Body of pancreas (tissue), 4 donors: Measurements from ENCODE around the gene PCMT1.

ENCODE experiments used
- POLR2A ChIP-seq, 3 donors: fragments of 450-650 bp; IDR thresholded peaks; one replicate each; pipeline ENCODE4 v1.6.1; 2016; ENCODE audit warnings: antibody characterized with exemption in 3 of 3, mild to moderate bottlenecking in 2 of 3
- TF ChIP-seq, protein P1 (sequence below), 7 experiments: fragments of 450-650 bp in 4 of 7; fragments of 200-600 bp in 3 of 7; sonication (generic) in 3 of 7; IDR thresholded peaks; one replicate each; pipeline ENCODE4 v1.5.1; 2016 to 2019; ENCODE audit warnings: antibody characterized with exemption in 7 of 7

DNA sequence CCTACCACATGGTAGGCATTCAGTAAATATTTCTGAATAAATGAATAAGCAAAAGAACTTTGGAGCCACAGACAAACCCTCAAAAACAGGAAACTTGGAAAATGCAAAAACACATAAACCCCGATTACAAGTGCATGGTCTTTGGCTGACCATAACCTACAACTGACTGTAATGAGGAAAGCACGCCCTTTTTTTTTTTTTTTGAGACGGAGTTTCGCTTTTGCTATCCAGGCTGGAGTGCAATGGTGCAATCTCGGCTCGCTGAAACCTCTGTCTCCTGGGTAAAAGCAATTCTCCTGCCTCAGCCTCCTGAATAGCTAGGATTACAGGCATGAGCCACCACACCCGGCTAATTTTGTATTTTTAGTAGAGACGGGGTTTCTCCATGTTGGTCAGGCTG, 19.7 kb upstream of the PCMT1 start:
- TF ChIP-seq, protein P1, sequence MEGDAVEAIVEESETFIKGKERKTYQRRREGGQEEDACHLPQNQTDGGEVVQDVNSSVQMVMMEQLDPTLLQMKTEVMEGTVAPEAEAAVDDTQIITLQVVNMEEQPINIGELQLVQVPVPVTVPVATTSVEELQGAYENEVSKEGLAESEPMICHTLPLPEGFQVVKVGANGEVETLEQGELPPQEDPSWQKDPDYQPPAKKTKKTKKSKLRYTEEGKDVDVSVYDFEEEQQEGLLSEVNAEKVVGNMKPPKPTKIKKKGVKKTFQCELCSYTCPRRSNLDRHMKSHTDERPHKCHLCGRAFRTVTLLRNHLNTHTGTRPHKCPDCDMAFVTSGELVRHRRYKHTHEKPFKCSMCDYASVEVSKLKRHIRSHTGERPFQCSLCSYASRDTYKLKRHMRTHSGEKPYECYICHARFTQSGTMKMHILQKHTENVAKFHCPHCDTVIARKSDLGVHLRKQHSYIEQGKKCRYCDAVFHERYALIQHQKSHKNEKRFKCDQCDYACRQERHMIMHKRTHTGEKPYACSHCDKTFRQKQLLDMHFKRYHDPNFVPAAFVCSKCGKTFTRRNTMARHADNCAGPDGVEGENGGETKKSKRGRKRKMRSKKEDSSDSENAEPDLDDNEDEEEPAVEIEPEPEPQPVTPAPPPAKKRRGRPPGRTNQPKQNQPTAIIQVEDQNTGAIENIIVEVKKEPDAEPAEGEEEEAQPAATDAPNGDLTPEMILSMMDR (IDR thresholded peaks at IDR 0.05), result no peak
- no peak for TF ChIP-seq POLR2A (IDR thresholded peaks at IDR 0.05)
